Measurements from ENCODE around the gene RALGDS. TPM values are rescaled to one million over a fixed set of nuclear protein-coding genes. Genes with fewer than 3 reads are reported as not detected.

The RALGDS gene
- total RNA-seq, 2 experiments from 2014 or later: 23.8 to 28.2 TPM

DNA sequence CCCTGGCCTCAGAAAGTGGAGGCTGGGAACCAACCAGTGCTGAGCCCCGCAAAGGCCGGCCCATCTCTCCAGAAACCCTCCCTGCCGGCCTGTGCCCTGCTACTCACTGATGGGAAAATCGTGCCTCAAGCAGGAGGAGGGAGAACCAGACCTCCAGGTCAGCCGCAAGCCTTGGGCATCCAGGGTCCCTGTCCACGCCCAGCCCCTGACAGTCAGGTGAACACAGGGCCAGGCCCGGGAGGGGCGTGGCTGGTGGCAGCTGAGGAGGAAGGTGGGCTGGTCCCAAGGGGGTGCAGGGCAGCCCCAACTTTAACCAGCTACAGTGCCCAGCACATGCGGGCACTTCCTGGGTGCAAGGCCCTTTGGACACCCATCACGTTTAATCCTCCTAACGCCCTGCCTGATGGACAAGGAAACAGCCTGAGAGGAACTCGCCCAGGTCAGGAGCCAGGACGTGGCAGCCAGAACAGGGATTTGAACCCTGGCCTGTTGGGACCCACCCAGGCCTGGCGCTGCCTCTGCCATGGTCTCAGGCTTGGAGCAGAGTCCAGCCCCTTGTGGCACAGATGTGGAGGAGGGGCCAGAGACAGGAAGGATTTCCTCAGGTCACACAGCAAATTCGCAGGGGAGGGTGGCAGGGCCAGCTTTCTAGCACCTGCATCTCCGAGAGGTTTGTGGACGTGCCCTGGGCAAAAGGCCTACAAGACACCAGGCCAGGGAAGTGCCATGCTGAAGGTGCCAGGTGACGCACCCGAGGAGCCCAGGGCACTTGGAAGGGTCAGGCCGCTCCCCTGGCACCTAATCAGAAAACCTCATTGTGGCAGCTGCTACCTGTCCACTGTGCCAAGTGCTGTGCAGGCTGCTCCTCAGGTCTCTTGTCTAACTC lies 4.5 kb downstream of the RALGDS start:
- Histone ChIP-seq H3K4me1 (ENCODE audit: insufficient read depth, low read length, poor library complexity, severe bottlenecking) (peaks cover 19% of the 10 kb centered on the region), H2AFZ (ENCODE audit: low read length) (no peak overlapping the region), H3K9me2 (ENCODE audit: insufficient read depth, low read length) (no peaks in the 10 kb centered on the region), H3K4me3 (ENCODE audit: low read depth, low read length, poor library complexity, severe bottlenecking) (no peak overlapping the region), H3K27ac (ENCODE audit: low read depth, low read length, poor library complexity, severe bottlenecking) (no peak overlapping the region), H3K36me3 (ENCODE audit: insufficient read depth, low read length) (no peaks in the 10 kb centered on the region), H3K9me3 (ENCODE audit: low read length) (no peaks in the 10 kb centered on the region), H4K20me1 (ENCODE audit: insufficient read depth, low read length) (peaks cover 3% of the 10 kb centered on the region; the same call in 1 of the 2 replicates), H3K79me2 (ENCODE audit: insufficient read depth, low read depth, low read length) (no peaks in the 10 kb centered on the region), H3K4me2 (ENCODE audit: low read length) (no peak overlapping the region)
- BruUV-seq (replicated peaks): no TSS peak
- POLR2A ChIA-PET: no interaction called here
- TF ChIP-seq CTCF (conservative IDR thresholded peaks at IDR 0.05; ENCODE audit: low read length) (no peak), EZH2phosphoT487 (IDR thresholded peaks at IDR 0.05; ENCODE audit: borderline replicate concordance, low read depth, low read length) (no peak)
- no peak for DNase-seq (ENCODE audit: low spot score)
- intact Hi-C loops (cut with micrococcal nuclease; ENCODE audit: unreplicated experiment): no loop called here
- CTCF ChIA-PET (ENCODE audit: unreplicated experiment): no interaction called here

DNA sequence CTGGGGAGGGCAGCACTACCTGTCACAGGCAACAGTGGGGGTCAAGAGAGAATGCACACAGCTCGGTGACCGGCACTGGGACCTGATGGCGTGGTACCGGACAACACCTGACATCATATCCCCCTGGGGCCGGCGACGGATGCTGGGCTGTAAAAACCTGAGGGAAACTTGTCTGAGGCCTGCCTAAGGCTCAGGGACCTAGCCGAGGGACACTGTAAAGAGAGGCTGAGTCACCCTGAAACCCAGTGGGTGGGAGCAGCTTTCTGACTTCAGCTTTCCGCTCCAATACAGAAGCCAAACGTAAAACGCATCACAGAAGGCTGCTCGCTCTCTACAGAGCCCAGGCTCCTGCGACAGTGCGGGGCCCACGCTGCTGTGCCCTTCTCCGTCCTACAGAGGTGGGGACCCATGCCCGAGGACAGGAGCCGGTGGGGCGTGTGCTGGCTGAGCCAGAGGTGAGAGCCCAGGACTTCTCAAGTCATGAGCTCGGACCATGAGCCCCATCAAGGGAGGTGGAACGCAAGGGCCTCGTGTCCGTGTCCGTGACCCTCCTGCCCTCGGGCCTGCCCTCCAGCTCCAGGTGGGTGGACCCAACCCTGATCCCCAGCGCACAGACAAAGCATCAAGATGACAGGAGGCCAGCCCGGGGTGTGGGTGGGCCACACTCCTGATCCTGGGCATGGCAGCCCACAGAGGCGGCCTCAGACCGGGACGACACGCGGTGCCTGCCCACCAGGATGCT lies 5.3 kb downstream of the RALGDS start:
- Histone ChIP-seq H2AFZ (ENCODE audit: low read length) (no peak overlapping the region), H4K20me1 (ENCODE audit: insufficient read depth, low read length) (no peaks in the 10 kb centered on the region; the same call in 1 of the 2 replicates), H3K4me1 (ENCODE audit: insufficient read depth, low read length, poor library complexity, severe bottlenecking) (peaks cover 14% of the 10 kb centered on the region), H3K9me2 (ENCODE audit: insufficient read depth, low read length) (no peaks in the 10 kb centered on the region), H3K36me3 (ENCODE audit: insufficient read depth, low read length) (no peaks in the 10 kb centered on the region), H3K4me3 (ENCODE audit: low read depth, low read length, poor library complexity, severe bottlenecking) (no peak overlapping the region), H3K9me3 (ENCODE audit: low read length) (no peaks in the 10 kb centered on the region), H3K27ac (ENCODE audit: low read depth, low read length, poor library complexity, severe bottlenecking) (no peak overlapping the region), H3K79me2 (ENCODE audit: insufficient read depth, low read depth, low read length) (no peaks in the 10 kb centered on the region), H3K4me2 (ENCODE audit: low read length) (no peak overlapping the region)
- ChIA-PET CTCF (ENCODE audit: unreplicated experiment) (no interaction called here), POLR2A (no interaction called here)
- no TSS peak for BruUV-seq (replicated peaks)
- DNase-seq (ENCODE audit: low spot score): no peak
- intact Hi-C loops (cut with micrococcal nuclease; ENCODE audit: unreplicated experiment): no loop called here
- TF ChIP-seq EZH2phosphoT487 (IDR thresholded peaks at IDR 0.05; ENCODE audit: borderline replicate concordance, low read depth, low read length) (no peak), CTCF (conservative IDR thresholded peaks at IDR 0.05; ENCODE audit: low read length) (no peak)

All from OCI-LY7 (cell line).